Measurements from ENCODE around the gene UBAC2. TPM values are rescaled to one million over a fixed set of nuclear protein-coding genes. Genes with fewer than 3 reads are reported as not detected.

UBAC2 gene
- total RNA-seq, 4 donors from 2014 or later: 56.8 to 88.5 (median 77.7) TPM

DNA sequence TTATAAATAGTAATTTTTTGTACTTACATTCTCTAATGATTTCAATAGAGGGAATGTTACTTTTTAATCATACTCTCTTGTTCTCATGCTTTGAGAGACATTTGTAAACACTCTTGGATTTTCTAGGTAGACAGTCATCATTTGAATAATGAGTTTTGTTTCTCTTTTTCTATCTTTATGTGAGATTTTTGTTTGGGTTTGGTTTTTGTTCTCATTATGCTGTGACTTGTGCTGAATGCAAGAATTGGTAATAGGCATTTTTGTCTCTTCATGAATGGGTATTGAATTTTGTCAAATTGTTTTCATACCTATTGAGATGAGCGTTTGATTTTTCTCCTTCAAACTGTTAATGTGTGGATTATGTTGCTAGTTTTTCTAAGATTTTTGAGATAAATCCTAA lies 163.3 kb downstream of the UBAC2 start:
- H3K4me3 ChIP-seq (replicated peaks in 1 of 3): no peak overlapping the region
- H3K9me3 ChIP-seq: no peaks in the 10 kb centered on the region
- no peak overlapping the region for H3K27ac ChIP-seq
- 92 to 95% methylated on average over 1 of the region's 1 CpG for WGBS, 2 donors
- no peak for DNase-seq
- H3K4me1 ChIP-seq: peaks cover 0 to 3% of the 10 kb centered on the region in 2 donors
- H3K27me3 ChIP-seq: no peaks in the 10 kb centered on the region
- H3K36me3 ChIP-seq: no peaks in the 10 kb centered on the region
- TF ChIP-seq, protein P1, sequence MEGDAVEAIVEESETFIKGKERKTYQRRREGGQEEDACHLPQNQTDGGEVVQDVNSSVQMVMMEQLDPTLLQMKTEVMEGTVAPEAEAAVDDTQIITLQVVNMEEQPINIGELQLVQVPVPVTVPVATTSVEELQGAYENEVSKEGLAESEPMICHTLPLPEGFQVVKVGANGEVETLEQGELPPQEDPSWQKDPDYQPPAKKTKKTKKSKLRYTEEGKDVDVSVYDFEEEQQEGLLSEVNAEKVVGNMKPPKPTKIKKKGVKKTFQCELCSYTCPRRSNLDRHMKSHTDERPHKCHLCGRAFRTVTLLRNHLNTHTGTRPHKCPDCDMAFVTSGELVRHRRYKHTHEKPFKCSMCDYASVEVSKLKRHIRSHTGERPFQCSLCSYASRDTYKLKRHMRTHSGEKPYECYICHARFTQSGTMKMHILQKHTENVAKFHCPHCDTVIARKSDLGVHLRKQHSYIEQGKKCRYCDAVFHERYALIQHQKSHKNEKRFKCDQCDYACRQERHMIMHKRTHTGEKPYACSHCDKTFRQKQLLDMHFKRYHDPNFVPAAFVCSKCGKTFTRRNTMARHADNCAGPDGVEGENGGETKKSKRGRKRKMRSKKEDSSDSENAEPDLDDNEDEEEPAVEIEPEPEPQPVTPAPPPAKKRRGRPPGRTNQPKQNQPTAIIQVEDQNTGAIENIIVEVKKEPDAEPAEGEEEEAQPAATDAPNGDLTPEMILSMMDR (IDR thresholded peaks at IDR 0.05): no peak
- no peak for TF ChIP-seq POLR2A (IDR thresholded peaks at IDR 0.05)
- intact Hi-C loops (cut with DNase I): no loop called here

DNA sequence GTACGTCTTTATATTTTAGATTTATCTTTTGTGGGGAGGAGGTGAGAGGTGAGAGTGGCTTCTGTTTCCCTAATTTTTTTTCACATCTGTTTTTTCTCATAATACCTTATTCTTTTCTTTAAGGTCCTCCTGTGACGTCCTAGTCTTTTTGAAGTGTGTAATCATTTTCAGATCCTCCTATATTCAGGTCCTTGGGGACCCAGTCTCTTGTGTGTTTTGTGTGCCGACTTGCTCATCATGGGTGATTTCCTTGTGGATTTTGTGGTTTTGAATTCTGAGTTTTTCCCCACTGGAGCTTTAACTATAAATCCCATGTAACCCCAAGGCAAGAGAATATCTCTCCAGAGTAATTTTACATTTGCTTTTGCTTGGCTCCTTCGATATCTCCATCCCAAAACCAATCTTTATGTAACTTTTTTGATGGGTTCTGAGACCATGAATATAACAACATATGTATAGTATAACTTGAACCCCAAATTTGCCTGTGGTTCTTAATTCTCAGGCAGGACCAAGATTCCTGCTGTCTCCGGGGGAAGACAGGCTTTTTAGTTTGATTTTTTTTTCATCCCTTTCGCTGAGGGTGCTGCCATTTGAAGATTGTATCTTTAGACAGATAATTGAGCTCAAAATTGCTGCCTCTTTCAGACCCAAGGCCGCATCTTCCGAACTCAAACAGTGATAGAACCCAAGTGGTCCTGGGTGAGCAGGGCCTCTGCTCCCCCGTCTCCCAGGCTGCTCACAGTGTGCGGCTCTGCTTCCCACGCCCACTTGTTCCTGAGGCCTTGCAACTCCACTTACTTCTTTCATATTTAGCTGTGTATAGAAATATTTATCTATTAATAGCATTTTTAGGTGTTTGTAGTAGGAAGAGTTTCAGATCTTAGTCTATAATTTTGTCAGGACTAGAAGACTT lies 165.7 kb downstream of the UBAC2 start:
- Histone ChIP-seq H3K4me3 (replicated peaks in 1 of 3) (no peak overlapping the region), H3K4me1 (no peaks in the 10 kb centered on the region), H3K36me3 (no peaks in the 10 kb centered on the region), H3K27me3 (no peaks in the 10 kb centered on the region), H3K27ac (no peak overlapping the region), H3K9me3 (no peaks in the 10 kb centered on the region)
- TF ChIP-seq POLR2A (IDR thresholded peaks at IDR 0.05): no peak
- TF ChIP-seq, protein P1 (IDR thresholded peaks at IDR 0.05): no peak
- no peak for DNase-seq
- WGBS, 2 donors: 91% methylated on average over 11 of the region's 11 CpGs
- intact Hi-C loops (cut with DNase I): no loop called here

DNA sequence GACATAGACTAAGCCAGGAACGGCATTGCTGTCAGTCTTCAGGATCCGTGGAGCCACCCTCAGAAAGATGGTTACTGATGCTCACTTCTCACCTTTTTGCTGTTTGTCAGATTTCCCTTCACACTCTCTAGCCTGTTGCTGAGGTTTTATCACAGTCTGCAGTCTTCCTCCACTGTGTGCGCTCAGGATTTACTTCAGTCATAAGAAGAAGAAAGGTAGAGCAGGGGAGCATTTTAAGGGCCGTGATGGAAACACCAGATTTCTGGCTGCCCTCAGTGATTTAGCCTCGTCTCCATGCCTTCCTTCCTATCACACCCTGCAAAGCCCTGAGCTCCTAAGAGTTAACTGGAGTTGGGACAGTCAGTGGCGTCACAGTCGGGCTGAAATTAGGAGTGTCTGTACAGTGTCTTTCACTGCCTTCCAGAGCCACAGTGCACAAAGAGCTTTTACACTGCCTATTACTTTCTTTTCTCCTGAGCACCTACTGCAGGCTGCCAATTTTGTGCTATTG lies 166.5 kb downstream of the UBAC2 start:
- DNase-seq: no peak
- 87 to 92% methylated on average over 7 of the region's 7 CpGs for WGBS, 2 donors
- no peak overlapping the region for H3K27ac ChIP-seq
- no peaks in the 10 kb centered on the region for H3K9me3 ChIP-seq
- intact Hi-C loops (cut with DNase I): no loop called here
- no peak for TF ChIP-seq POLR2A (IDR thresholded peaks at IDR 0.05)
- TF ChIP-seq, protein P1 (IDR thresholded peaks at IDR 0.05): no peak
- no peak overlapping the region for H3K4me3 ChIP-seq (replicated peaks in 1 of 3)
- no peaks in the 10 kb centered on the region for H3K4me1 ChIP-seq
- no peaks in the 10 kb centered on the region for H3K36me3 ChIP-seq
- no peaks in the 10 kb centered on the region for H3K27me3 ChIP-seq

DNA sequence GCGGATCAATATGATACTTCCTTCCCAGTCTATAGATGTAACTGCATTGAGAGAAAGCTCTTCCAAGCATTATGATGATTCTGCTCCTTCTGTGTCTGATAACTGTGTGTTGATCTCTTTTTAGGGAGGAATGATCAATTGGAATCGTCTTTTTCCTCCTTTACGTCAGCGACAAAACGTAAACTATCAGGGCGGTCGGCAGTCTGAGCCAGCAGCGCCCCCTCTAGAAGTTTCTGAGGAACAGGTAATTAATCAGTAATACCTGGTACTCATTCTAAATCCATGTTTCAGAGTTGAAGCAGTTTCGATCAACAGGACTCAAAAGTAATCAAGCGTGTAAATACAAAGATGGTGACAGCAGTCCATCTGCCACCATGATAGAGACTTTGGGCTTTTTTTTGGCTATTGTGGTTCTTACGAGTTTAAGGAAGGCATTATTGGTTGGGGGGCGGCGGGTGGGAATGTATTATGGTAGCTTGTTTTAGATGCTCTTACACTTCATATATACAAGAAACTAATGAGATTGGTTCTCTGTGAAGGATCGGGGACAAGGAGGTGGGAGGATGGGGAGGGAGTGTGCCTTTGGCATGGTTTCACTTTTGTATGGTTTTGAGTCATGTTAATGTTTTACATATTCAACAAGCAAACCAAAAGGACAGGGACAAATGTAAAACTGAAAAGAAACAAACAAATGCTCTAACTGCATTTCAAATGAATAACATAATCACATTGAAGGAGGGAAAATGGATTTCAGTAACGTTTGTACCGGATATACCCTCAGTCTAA lies 167.2 kb downstream of the UBAC2 start:
- intact Hi-C loops (cut with DNase I): no loop called here
- no peaks in the 10 kb centered on the region for H3K36me3 ChIP-seq
- no peak overlapping the region for H3K4me3 ChIP-seq (replicated peaks in 1 of 3)
- H3K27me3 ChIP-seq: no peaks in the 10 kb centered on the region
- WGBS, 2 donors: 91 to 92% methylated on average over 16 of the region's 16 CpGs
- no peak overlapping the region for H3K27ac ChIP-seq
- H3K9me3 ChIP-seq: no peaks in the 10 kb centered on the region
- H3K4me1 ChIP-seq: no peaks in the 10 kb centered on the region
- no peak for DNase-seq
- no peak for TF ChIP-seq POLR2A (IDR thresholded peaks at IDR 0.05)
- TF ChIP-seq, protein P1 (IDR thresholded peaks at IDR 0.05): no peak
